NCI-H146 treated with DMSO at 0.1 percent for 48 hours (cell line): ENCODE data around the gene BRMS1.
"Not testable (repeated sequence)": the region's sequence is repeated elsewhere in the genome, so short reads cannot be mapped to it uniquely, and the experiment has no call there.

ENCODE experiments used
- DNase-seq: peaks from one replicate; lab custom pipeline; 2025; ENCODE audit not compliant: unreplicated experiment; lab: John Stamatoyannopoulos, UW

BRMS1 gene

DNA sequence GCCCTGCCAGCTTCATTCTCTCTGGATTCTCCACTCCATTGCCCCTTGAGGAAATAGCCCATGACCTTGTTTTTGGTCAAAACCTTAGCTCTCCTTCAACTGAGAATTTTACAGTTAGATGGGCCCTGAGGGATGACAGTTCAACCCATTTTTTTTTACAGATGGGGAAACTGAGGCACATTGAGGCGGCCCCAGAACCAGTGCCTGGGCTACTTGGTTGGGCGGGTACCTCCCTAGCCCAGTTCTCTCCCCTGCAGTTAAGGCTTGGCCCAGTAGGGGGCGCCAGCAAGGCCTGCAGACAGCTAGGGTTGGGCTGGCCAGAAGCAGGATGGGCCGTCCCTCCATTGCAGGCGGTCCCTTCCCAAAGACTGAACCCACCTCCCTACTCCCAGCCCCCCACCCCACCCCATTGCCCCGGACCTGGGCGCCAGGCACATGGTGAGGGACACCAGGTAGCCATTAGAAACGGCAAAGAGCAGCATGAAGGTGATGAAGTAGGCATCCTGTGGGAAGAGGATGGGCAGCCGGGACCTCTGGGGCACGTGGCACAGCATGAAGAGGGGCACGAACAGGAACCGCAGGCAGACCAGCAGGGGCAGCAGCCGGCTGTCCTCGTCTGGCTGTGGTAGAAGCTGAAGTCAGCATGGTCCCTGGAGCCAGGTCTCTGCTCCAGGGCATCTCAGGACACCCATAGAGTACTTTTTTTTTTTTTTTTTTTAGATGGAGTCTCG lies 19.1 kb upstream of the BRMS1 start:
- no peak for DNase-seq

GRCh38 chr11:66363187-66363601 lies 18.3 kb upstream of the BRMS1 start:
- DNase-seq: no peak

DNA sequence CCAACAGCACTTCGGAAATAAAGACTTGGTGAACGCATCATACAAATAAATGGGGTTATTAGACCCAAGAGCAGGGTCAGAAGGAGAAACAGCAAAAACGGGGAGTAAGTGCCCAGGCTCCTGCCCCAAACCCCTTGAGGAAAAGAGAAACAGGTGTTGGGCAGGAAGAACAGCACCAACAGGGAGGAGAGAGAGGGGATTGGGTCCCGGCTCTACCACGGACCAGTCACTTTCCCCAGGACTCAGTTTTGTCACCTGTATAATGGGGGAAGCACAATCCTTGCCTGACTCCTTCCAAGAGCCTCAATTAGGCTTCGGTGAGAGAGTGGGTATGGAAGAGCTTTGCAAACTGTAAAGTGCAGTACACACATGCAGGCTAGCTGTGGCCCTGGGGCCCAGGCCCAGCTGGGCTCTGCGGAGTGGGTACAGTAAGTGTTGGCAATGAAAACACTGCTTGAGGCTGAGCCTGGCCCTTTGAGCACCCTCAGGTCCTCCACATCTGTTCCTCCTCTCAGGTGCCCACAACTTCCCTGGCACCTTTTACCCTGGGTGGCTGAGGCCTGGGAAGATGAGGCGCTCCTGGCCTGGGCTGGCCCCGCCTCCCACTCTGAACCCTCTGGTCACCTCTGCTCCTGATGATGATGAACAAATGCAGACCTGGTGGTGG lies 17.7 kb upstream of the BRMS1 start:
- no peak for DNase-seq

DNA sequence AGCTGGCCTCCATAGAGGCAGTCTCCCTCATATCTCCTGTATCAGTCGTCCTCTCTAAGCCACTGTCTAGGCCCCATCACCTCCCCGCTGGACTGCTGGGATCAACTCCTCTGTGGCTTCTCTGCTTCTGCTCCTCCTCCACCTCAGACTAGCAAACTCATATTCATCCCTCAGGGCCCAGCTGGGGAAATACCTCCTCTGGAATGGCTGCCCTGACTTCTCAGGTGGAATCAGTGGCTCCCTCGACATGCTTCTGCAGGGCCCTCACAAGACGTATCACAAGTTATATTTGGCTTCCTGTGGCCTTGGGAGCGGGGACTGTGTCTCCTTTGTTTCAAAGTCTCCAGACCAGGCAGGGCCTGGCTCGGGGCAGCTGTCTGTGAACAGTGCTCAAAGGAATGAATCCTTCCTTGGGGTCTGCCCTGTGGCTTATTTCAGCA lies 16.6 kb upstream of the BRMS1 start:
- DNase-seq: no peak

- no peak for DNase-seq
Measured at GRCh38 chr11:66360406-66361073, 15.6 kb upstream of the BRMS1 start.

GRCh38 chr11:66359662-66360087 lies 14.8 kb upstream of the BRMS1 start:
- no peak for DNase-seq

DNA sequence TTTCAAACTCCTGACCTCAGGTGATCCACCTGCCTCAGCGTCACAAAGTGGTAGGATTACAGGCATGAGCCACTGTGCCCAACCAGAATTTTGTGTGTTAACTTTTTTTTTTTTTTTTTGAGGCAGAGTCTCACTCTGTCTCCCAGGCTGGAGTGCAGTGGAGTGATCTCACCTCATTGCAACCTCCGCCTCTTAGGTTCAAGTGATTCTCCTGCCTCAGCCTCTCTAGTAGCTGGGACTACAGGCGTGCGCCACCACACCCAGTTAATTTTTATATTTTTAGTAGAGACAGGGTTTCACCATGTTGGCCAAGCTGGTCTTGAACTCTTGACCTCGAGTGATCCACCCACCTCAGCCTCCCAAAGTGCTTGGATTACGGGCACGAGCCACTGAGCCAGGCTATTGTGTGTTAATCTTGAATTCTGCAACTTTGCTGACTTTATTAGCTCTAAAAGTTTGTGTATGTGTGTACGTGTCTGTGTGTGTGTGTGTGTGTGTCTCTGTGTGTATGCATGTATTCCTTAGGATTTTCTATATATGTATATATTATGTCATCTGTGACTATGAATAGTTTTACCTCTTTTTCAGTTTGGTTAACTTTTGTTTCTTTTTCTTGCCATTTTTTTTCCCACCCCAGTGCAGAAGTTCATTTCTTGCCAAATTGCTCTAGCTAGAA lies 5.8 kb upstream of the BRMS1 start:
- DNase-seq: not testable (repeated sequence)

GRCh38 chr11:66349084-66349386 lies 4.1 kb upstream of the BRMS1 start:
- DNase-seq: no peak

DNA sequence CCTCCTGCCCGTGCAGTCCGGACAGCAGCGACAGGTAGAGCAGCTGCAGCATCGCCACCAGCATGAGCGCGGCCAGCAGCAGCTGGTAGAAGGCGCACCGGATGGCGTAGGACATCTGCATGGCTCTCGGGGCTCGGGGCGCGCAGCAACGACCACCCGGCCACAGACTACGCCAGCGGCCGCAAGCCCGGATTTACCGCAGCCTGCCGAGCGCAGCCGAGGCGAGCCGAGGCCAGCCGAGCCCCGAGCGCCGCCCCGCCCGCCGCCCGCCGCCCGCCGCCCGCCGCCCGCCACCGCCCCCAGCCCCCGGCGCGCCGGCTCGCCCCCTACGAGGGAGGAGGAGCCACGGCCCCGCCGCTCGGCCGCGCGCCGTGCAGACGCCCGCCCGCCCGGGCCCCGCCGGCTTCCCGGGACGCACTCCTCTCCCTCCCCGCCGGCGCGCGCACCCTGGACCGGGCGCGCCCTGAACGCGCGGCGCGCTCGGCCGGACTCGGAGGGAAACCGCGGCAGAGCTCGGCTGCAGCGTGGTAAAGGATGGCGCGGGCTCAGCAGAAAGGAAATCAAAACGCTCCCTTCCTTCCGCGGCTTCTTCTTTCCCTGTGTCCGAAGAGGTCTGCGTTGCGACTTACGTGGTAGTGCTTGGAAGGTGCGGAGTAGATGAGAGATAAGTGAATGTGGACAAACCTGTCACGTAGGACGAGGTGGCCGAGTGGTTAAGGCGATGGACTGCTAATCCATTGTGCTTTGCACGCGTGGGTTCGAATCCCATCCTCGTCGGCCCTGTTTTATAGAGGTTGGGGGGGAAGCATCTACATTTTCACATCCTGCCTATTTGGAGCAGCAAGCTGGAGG lies 2.7 kb upstream of the BRMS1 start, which contains the start of gene B4GAT1:
TSS of gene B4GAT1 (minus strand) at position 205 of the 852 bp plus-strand sequence. CDS start at position 121, 84 bp downstream.
- peak; percentile 63 for DNase-seq

GRCh38 chr11:66346476-66347424 lies 1.8 kb upstream of the BRMS1 start:
- DNase-seq: no peak

GRCh38 chr11:66345316-66345649 lies 379 bp upstream of the BRMS1 start:
- DNase-seq: no peak

- DNase-seq: no peak
Measured at GRCh38 chr11:66343176-66343575, 1.7 kb downstream of the BRMS1 start.

DNA sequence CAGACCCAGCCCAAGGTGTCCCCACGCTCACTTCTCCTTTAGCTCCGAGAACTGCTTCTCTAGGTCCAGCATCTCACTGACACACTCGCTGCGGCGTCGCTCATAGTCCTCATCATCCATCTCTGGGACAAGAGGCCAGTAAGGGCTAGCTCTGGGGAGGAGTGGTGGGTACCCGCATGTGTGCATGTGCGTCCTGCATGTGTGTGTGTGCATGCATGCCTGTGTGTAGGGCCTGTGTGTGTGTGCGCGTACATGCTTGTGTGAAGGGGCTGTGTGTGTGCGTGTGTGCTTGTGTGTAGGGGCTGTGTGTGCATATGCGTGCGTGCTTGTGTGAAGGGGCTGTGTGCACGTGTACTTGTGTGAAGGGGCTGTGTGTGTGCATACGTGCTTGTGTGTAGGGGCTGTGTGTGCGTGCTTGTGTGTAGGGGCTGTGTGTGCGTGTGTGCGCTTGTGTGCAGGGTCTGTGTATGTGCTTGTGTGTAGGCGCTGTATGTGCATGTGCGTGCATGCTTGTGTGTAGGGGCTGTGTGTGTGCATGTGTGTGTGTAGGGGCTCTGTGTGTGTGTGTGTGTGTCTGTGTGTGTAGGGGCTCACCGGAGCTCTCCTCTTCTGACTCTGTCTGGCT lies 3.3 kb downstream of the BRMS1 start:
- DNase-seq: no peak

DNA sequence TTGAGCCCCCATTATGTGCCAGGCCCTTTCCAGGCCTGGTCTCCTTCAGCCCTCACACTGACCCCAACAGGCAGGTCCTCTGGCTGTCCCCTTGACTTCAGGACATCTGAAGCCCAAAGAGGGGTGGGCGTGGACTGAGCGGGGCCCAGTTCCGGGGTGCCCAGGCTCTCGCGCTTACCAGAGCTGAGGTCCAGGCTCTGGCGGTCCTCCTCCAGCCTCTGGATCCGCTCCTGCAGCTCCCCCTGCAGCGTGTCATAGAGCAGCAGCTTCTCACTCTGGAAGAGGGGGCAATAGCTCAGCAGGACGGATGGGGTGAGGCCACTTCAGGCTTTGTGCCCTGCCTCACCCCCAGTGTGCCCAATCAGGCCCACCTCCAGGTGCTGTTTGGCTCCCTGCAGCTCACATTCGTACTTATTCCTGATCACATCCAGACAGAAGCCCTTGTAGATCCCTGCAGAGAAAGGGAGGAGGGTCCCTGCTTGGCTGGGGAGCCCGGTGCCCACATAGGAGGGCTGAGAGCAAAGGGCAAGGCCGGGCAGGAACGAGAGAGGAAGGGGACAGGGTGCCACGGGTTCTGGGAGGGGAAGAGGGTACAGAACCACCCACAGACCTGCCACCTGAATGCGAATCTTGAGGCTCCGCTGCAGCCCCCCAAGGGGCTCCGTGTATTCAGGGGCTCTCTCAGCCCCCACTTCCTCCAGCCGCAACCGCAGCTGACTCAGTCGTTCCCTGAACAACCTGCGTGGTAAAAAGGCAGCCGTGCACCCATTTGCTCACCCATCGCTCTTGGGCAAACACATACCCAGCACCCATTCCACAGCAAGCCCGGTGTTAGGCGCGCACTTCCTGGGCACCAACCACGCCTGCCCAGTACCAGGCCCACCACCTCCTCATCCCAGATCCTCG lies 4.1 kb downstream of the BRMS1 start:
- no peak for DNase-seq

DNA sequence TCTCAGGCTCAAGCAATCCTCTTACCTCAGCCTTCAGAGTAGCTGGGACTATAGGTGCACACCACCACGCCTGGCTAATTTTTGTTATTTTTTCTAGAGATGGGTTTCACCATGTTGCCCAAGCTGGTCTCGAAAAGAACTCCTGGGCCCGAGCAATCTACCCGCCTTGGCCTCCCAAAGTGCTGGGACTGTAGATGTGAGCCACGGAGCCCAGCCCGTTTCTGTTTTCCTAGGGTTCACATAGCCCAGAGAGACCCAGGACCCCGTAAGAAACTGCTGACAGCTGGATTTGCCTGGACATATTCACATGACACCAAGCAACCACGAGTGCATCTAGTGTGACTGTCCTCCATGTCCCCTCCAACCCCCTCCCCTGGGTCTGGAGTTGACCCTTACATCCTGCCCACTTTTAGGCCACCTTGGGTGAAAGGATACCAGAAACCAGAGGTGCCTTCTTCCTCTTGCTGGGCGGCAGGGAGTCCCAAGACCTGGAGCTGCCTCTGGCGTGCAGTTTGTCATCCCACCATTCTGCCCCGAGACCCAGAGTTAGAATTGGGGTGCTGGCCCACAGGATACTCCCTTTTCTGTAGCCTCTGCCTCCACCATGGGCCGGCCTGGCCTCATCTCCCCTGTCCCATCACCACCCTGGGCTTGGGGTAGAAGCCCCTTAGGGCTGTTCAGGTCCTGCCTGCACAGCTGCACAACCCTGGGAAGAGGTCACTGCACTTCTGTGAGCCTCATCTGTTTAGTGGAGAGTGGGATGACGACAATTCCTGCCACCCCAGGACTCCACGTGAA lies 5.0 kb downstream of the BRMS1 start:
- no peak for DNase-seq

- no peak for DNase-seq
Measured at GRCh38 chr11:66339162-66339675, 5.7 kb downstream of the BRMS1 start.
